K562 (cell line): Measurements from ENCODE around the gene TRIAP1. TPM values are rescaled to one million over a fixed set of nuclear protein-coding genes. Genes with fewer than 3 reads are reported as not detected.

Experiments
- CBFB ChIP-seq: sonication (generic); formaldehyde crosslinking; IDR thresholded peaks from 2 replicates; pipeline ENCODE4 v1.4.0; 2020; ENCODE audit warnings: mild to moderate bottlenecking, missing genetic modification reagents
- DACH1 ChIP-seq: fragments of 450-650 bp; IDR thresholded peaks from 2 replicates; pipeline ENCODE4 v1.6.1; 2018; ENCODE audit not compliant: partially characterized antibody
- FOXA1 ChIP-seq: fragments of 450-650 bp; IDR thresholded peaks from 2 replicates; pipeline ENCODE4 v1.6.1; 2016; ENCODE audit warnings: mild to moderate bottlenecking, borderline replicate concordance
- FOXJ2 ChIP-seq: fragments of 200-800 bp; sonication (Bioruptor generic); IDR thresholded peaks from 2 replicates; pipeline ENCODE4 v1.6.1; 2016; ENCODE audit warnings: missing genetic modification characterization, missing compliant biosample characterization
- RBBP5 ChIP-seq: fragments of 200-600 bp; sonication (generic); IDR thresholded peaks from 2 replicates; pipeline ENCODE4 v1.6.1; 2012; ENCODE audit warnings: borderline replicate concordance, mild to moderate bottlenecking, low read length, control low read depth, inconsistent platforms; ENCODE audit not compliant: insufficient read depth, poor library complexity, severe bottlenecking
- TARDBP ChIP-seq: fragments of 450-650 bp; IDR thresholded peaks from 2 replicates; pipeline ENCODE4 v1.6.1; 2016
- ZC3H11A ChIP-seq: IDR thresholded peaks from 2 replicates; pipeline ENCODE4 v1.6.1; 2012; ENCODE audit warnings: low read depth, low read length, improper control_type of control experiment
- ZNF436 ChIP-seq: fragments of 250-450, 450-650 bp; sonication (Bioruptor Pico); formaldehyde crosslinking; IDR thresholded peaks from 2 replicates; pipeline ENCODE4 v1.7.0; 2020; ENCODE audit warnings: mild to moderate bottlenecking
- ZNF551 ChIP-seq: fragments of 250-450 bp; sonication (Bioruptor Pico); IDR thresholded peaks from 2 replicates; pipeline ENCODE4 v1.5.0; 2021; ENCODE audit warnings: mild to moderate bottlenecking, moderate library complexity
- polyA plus RNA-seq, 8 experiments: library from polyadenylated mRNA; depleted of rRNA in 4 of 8; stranded (reverse) in 5 of 8; unstranded in 3 of 8; fragments of >200 nt; fragmentation: Nextera tagmentation in 2 of 8; fragmentation: Illumina TruSeq in 1 of 8; extraction: Ambion mirVana in 2 of 8; extraction: Trizol in 1 of 8; gene quantifications; 2 replicates each; pipeline versions ENCODE4 v1.2.1 to v1.2.3, GENCODE V29; 2011 to 2014; ENCODE audit warnings: inconsistent platforms in 1 of 8, missing spikeins in 1 of 8
- total RNA-seq, 7 experiments: library from RNA; depleted of rRNA in 6 of 7; stranded (reverse); fragments of >200 nt in 6 of 7; fragmentation: Illumina TruSeq in 2 of 7; extraction: Trizol in 2 of 7; gene quantifications; 2 replicates each; pipeline versions ENCODE4 v1.2.1 to v1.2.3, GENCODE V29; 2011 to 2021; ENCODE audit warnings: low replicate concordance in 1 of 7
- TF ChIP-seq, protein P1 (sequence below): fragments of 250-450 bp; sonication (Bioruptor Pico); IDR thresholded peaks from 2 replicates; pipeline ENCODE4 v1.9.0; 2021; ENCODE audit warnings: mild to moderate bottlenecking
- TF ChIP-seq, protein P2 (sequence below), 3 experiments: fragments of 200-800 bp in 1 of 3; fragments of 250-450 bp in 1 of 3; fragments of 450-650 bp in 1 of 3; sonication (Bioruptor Pico) in 1 of 3; sonication (Bioruptor generic) in 1 of 3; formaldehyde crosslinking in 1 of 3; IDR thresholded peaks; 2 replicates each; pipeline versions ENCODE4 v1.6.1 to v1.8.0; 2016 to 2022; ENCODE audit warnings: mild to moderate bottlenecking in 2 of 3, missing genetic modification characterization in 2 of 3, missing compliant biosample characterization in 1 of 3, moderate library complexity in 1 of 3
- TF ChIP-seq, protein P3 (sequence below), 2 experiments: fragments of 450-650 bp; IDR thresholded peaks; 2 replicates each; pipeline ENCODE4 v1.6.1; 2016

TRIAP1 gene
- total and polyA plus RNA-seq, 9 of the 15 experiments (the other 6 are each of a cell fraction or from before 2014, with no cell fraction given), result 37.3 to 354 (median 65.4) TPM

DNA sequence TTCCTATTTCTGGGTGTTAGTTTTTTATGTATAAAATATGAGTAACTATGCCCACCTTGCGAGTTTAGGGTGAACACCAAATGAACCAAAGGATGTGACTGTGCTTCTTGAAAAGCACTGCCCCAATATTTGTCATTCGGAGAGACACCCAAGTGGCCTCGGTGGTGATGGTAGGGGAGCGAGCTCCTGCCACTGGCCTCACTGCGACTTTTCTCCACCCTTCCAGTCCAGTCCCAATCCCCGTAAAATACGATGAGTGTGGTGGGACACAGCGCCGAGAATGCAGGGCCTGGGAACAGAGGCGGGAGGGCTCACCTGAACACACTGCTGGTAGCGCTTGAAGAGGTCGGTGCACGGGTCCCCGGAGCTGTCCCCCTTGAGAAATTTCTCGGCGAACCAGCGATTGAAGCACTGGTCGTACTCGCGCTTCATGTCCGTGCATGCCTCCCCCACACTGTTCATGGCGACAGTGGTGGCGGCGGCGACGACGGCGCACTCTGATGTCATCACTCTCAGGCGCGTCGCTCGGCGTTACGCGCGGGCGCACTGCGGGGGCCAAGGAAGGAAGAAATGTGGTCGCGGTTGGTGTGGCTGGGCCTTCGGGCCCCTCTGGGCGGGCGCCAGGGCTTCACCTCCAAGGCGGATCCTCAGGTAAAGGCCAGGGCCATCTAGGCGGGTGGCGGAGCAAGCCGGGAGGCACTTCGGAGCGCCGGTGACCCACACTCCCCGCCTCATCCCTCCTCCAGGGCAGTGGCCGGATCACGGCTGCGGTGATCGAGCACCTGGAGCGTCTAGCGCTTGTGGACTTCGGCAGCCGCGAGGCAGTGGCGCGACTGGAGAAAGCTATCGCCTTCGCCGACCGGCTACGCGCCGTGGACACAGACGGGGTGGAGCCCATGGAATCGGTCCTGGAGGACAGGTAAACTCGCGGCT is at the start of gene TRIAP1, which contains the start of gene GATC (continued):
- TF ChIP-seq, protein P1, sequence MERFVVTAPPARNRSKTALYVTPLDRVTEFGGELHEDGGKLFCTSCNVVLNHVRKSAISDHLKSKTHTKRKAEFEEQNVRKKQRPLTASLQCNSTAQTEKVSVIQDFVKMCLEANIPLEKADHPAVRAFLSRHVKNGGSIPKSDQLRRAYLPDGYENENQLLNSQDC (CRISPR knock-in tag), result peak; percentile 76
- no peak for TF ChIP-seq ZNF551 (CRISPR knock-in tag)
- TF ChIP-seq, protein P2, sequence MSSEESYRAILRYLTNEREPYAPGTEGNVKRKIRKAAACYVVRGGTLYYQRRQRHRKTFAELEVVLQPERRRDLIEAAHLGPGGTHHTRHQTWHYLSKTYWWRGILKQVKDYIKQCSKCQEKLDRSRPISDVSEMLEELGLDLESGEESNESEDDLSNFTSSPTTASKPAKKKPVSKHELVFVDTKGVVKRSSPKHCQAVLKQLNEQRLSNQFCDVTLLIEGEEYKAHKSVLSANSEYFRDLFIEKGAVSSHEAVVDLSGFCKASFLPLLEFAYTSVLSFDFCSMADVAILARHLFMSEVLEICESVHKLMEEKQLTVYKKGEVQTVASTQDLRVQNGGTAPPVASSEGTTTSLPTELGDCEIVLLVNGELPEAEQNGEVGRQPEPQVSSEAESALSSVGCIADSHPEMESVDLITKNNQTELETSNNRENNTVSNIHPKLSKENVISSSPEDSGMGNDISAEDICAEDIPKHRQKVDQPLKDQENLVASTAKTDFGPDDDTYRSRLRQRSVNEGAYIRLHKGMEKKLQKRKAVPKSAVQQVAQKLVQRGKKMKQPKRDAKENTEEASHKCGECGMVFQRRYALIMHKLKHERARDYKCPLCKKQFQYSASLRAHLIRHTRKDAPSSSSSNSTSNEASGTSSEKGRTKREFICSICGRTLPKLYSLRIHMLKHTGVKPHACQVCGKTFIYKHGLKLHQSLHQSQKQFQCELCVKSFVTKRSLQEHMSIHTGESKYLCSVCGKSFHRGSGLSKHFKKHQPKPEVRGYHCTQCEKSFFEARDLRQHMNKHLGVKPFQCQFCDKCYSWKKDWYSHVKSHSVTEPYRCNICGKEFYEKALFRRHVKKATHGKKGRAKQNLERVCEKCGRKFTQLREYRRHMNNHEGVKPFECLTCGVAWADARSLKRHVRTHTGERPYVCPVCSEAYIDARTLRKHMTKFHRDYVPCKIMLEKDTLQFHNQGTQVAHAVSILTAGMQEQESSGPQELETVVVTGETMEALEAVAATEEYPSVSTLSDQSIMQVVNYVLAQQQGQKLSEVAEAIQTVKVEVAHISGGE (CRISPR knock-in tag; IDR thresholded peaks at IDR 0.05), result no peak
- TF ChIP-seq CBFB, result no peak; the same call in 1 of the 2 replicates
- TF ChIP-seq TARDBP, result peak; percentile 27; the same call in 1 of the 2 replicates
- TF ChIP-seq ZC3H11A, result no peak
- TF ChIP-seq, protein P3, sequence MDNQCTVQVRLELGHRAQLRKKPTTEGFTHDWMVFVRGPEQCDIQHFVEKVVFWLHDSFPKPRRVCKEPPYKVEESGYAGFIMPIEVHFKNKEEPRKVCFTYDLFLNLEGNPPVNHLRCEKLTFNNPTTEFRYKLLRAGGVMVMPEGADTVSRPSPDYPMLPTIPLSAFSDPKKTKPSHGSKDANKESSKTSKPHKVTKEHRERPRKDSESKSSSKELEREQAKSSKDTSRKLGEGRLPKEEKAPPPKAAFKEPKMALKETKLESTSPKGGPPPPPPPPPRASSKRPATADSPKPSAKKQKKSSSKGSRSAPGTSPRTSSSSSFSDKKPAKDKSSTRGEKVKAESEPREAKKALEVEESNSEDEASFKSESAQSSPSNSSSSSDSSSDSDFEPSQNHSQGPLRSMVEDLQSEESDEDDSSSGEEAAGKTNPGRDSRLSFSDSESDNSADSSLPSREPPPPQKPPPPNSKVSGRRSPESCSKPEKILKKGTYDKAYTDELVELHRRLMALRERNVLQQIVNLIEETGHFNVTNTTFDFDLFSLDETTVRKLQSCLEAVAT (IDR thresholded peaks at IDR 0.05), result peak in 1 of 2 experiments; percentile 100; a peak in 3 of 4 replicates
- TF ChIP-seq DACH1, result peak; percentile 73
- TF ChIP-seq ZNF436 (CRISPR knock-in tag), result no peak
- TF ChIP-seq RBBP5, result peak; percentile 100
- no peak for TF ChIP-seq FOXA1
- no peak for TF ChIP-seq FOXJ2 (tag)
